ENCODE measurements around the gene ASIC3.
"Not testable (repeated sequence)": the region's sequence is repeated elsewhere in the genome, so short reads cannot be mapped to it uniquely, and the experiment has no call there.

Gene ASIC3

DNA sequence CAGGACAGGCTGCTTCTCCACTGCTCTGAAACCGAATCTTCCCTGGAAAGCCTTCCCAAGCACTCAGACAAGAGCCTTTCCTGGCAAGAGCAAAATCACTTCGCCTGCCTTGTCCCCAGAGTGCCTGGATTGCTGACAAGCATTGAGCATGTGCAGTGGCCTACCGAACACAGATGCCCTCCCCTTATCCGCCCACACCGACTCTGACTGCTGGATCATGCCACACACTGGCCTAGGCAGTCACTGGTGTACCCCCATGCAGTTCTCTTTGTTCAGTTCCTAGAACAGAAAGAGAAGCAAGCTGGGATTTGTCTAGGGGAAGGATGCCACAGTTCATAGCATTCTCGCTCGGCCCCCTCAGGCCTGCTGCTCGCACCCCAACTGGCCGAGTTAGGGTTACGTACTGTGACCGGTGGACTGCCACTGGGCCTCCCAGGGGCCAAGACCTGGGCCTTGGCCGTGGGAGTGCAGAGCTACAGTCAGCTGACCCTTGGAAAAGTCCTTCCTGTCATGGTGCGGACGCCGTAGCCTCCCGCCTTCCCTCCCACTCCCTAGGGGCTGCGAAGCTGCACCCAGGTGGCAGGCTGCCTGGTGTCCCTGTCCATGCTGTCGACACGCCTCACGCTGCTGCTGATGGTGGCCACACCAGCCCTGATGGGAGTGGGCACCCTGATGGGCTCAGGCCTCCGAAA, 13.2 kb upstream of the ASIC3 start:
- H3K9ac ChIP-seq (ENCODE audit: low read depth, low read length) = no peak overlapping the region

DNA sequence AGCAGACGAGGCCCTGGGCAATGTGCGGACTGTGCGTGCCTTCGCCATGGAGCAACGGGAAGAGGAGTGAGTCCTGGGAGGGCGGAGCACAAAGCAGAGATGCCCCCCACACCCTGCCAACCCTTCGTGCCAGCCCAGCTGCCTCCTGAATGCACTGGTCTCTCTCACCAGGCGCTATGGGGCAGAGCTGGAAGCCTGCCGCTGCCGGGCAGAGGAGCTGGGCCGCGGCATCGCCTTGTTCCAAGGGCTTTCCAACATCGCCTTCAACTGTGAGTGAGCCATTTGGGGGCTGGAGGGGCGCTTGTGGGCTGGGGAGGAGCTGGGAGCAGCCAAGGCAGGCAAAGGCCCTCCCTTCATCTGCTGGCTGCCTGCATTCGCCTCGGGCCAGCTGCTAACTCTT, 12.4 kb upstream of the ASIC3 start:
- Histone ChIP-seq H3K4me3 (ENCODE audit: low read length) (no peak overlapping the region), H3K9ac (ENCODE audit: low read depth, low read length) (no peak overlapping the region), H3K4me1 (ENCODE audit: control insufficient read depth, insufficient read depth, low read length) (peaks cover 24% of the 10 kb centered on the region), H3K27me3 (ENCODE audit: control insufficient read depth, insufficient read depth, low read length) (no peaks in the 10 kb centered on the region), H3K9me3 (replicated peaks; ENCODE audit: low read length) (no peaks in the 10 kb centered on the region), H3K4me2 (ENCODE audit: low read length) (no peak overlapping the region), H3K36me3 (ENCODE audit: insufficient read depth, low read length) (peaks cover 43% of the 10 kb centered on the region)

More for the DNA sequence above, 13.2 kb upstream of the ASIC3 start:
- peaks cover 24% of the 10 kb centered on the region for H3K4me1 ChIP-seq (ENCODE audit: control insufficient read depth, insufficient read depth, low read length)
- no peak overlapping the region for H3K4me3 ChIP-seq (ENCODE audit: low read length)
- H3K4me2 ChIP-seq (ENCODE audit: low read length) = no peak overlapping the region
- no peaks in the 10 kb centered on the region for H3K27me3 ChIP-seq (ENCODE audit: control insufficient read depth, insufficient read depth, low read length)
- H3K36me3 ChIP-seq (ENCODE audit: insufficient read depth, low read length) = peaks cover 43% of the 10 kb centered on the region
- no peaks in the 10 kb centered on the region for H3K9me3 ChIP-seq (replicated peaks; ENCODE audit: low read length)

DNA sequence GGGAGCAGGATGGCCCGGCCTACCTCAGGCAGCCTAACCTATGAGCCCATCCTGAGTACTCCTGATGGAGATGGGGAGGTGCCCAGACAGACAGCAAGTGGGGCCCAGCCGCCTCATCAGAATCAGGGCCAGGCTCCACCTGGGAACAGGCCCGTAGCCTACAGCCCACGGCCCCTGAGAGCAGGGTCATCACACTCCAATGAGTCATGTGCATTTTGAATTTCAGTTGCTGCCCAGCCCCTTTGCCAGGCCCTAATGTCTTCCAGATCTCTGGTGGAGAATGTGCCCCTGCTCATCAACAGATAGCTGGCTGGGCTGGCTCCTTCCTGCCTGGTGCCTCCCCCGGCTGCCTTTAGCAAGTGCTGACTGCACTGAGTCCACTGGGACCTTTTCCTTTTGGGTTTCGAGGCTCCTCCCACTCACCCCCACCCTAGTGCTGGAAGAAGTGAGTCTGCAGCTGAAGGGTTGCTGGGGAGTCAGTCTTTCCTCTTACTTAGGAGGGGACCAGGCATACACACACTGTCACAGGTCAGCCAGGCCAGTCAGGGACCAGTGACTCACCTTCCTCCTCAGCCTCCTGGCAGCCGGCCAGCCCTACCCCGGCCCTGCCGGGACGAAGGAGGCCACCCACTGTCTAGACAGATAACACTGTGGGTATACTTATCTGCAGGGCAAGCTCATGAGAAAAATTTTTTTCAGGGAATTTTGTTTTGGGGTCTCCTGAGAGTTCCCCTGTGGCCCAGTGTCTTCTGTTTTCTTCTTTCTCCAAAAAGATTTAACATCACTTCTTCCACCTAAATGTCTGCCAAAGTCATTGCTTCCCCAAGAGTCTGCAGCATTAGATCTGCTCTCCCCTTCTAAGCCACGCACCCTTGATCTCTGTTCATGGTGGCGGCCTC, 9.1 kb upstream of the ASIC3 start:
- H3K36me3 ChIP-seq (ENCODE audit: insufficient read depth, low read length) = peaks cover 44% of the 10 kb centered on the region
- H3K9me3 ChIP-seq (replicated peaks; ENCODE audit: low read length) = no peaks in the 10 kb centered on the region
- H3K4me3 ChIP-seq (ENCODE audit: low read length) = no peak overlapping the region
- H3K9ac ChIP-seq (ENCODE audit: low read depth, low read length) = peak overlapping the region; percentile 58
- H3K4me1 ChIP-seq (ENCODE audit: control insufficient read depth, insufficient read depth, low read length) = peaks cover 24% of the 10 kb centered on the region
- no peaks in the 10 kb centered on the region for H3K27me3 ChIP-seq (ENCODE audit: control insufficient read depth, insufficient read depth, low read length)
- peak overlapping the region; percentile 62 for H3K4me2 ChIP-seq (ENCODE audit: low read length)

DNA sequence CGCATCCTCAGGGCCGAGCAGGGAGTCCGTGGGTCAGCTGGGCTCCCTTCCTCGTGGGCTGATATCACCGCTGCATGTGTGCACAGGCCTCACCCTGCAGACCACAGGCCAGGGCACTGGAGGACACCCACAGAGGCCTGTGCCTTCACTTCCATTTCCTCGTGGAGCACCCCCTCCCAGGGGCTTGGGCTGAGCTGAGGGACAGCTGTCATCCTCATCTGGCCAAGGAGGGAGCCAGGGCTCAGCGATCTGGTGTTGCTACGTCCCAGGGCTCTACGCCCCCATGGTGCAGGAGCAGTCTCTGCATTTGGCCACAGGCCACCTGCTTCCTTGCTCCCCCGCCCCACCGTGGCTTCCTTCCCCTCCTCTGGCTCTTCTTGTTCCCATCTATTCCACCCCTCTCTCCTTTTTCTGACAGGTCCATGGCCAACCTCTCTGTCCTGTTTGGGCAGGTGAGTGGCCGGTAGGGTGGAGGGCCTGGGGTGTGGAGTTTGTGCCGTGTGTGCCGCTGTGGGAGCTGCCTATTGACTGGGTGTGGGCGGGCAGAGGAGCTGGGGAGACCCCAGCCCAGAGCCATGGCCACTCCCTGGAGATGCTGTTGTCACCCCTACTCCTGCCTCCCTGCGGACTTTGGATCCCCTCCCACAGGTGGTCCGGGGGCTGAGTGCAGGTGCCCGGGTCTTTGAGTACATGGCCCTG, 8.3 kb upstream of the ASIC3 start:
- Histone ChIP-seq H3K4me3 (ENCODE audit: low read length) (no peak overlapping the region), H3K9me3 (replicated peaks; ENCODE audit: low read length) (no peaks in the 10 kb centered on the region), H3K9ac (ENCODE audit: low read depth, low read length) (no peak overlapping the region), H3K27me3 (ENCODE audit: control insufficient read depth, insufficient read depth, low read length) (no peaks in the 10 kb centered on the region), H3K4me2 (ENCODE audit: low read length) (peak overlapping the region; percentile 62), H3K36me3 (ENCODE audit: insufficient read depth, low read length) (peaks cover 36% of the 10 kb centered on the region), H3K4me1 (ENCODE audit: control insufficient read depth, insufficient read depth, low read length) (peaks cover 24% of the 10 kb centered on the region)

DNA sequence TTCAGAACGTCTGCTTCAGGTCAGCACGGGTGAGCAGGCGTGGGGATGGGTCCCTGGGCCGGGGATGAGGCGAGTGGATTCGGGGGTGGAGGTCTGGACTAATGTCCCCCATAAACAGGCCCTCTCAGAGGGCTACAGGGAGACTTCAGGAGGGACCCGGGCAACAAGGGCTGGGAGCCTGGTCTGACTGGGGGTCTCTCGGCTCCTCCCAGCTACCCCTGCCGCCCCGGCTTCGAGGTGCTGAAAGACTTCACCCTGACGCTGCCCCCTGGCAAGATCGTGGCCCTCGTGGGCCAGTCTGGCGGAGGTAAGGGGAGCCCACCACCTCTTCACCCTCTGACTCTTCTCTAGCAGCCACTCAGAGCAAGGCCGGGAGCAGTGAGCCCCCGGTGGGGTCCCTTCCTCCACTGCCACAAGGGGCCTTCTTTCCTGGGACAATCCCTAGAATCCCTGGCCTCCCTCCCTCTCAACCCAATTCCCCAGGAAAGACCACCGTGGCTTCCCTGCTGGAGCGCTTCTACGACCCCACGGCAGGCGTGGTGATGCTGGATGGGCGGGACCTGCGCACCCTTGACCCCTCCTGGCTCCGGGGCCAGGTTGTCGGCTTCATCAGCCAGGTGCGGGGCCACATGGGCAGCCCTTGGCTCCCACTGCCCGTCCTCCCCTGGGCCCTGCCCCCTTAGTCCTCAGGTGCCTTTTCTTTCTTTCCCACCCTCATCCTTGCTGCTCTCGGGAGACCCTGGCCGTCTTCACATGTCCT, 7.5 kb upstream of the ASIC3 start:
- H3K9me3 ChIP-seq (replicated peaks; ENCODE audit: low read length) = no peaks in the 10 kb centered on the region
- H3K4me3 ChIP-seq (ENCODE audit: low read length) = no peak overlapping the region
- no peak overlapping the region for H3K9ac ChIP-seq (ENCODE audit: low read depth, low read length)
- H3K4me1 ChIP-seq (ENCODE audit: control insufficient read depth, insufficient read depth, low read length) = peaks cover 24% of the 10 kb centered on the region
- peaks cover 28% of the 10 kb centered on the region for H3K36me3 ChIP-seq (ENCODE audit: insufficient read depth, low read length)
- H3K4me2 ChIP-seq (ENCODE audit: low read length) = no peak overlapping the region
- no peaks in the 10 kb centered on the region for H3K27me3 ChIP-seq (ENCODE audit: control insufficient read depth, insufficient read depth, low read length)

DNA sequence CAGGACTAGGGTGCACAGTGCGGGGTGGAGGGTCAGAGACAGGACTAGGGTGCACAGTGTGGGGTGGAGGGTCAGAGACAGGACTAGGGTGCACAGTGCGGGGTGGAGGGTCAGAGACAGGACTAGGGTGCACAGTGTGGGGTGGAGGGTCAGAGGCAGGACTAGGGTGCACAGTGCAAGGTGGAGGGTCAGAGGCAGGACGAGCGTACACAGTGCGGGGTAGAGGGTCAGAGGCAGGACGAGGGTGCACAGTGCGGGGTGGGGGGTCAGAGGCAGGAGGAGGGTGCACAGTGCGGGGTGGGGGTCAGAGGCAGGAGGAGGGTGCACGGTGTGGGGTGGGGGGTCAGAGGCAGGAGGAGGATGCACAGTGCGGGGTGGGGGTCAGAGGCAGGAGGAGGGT, 4.9 kb upstream of the ASIC3 start:
- H3K4me3 ChIP-seq (ENCODE audit: low read length); H3K9ac ChIP-seq (ENCODE audit: low read depth, low read length); H3K9me3 ChIP-seq (replicated peaks; ENCODE audit: low read length); H3K4me2 ChIP-seq (ENCODE audit: low read length); H3K27me3 ChIP-seq (ENCODE audit: control insufficient read depth, insufficient read depth, low read length): not testable (repeated sequence)
- peaks cover 13% of the 10 kb centered on the region for H3K36me3 ChIP-seq (ENCODE audit: insufficient read depth, low read length)
- peaks cover 27% of the 10 kb centered on the region for H3K4me1 ChIP-seq (ENCODE audit: control insufficient read depth, insufficient read depth, low read length)

DNA sequence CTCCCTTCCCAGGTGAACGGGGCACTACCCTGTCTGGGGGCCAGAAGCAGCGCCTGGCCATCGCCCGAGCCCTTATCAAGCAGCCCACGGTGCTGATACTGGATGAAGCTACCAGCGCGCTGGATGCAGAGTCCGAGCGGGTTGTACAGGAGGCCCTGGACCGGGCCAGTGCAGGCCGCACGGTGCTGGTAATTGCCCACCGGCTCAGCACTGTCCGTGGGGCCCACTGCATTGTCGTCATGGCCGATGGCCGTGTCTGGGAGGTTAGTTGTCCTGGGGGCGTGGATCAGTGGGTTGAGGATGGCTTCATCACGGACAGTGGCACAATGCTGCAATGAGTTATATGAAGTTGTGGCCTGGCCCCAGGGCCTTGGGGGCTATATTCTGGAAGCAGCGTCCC, 4.4 kb upstream of the ASIC3 start:
- H3K36me3 ChIP-seq (ENCODE audit: insufficient read depth, low read length) = peaks cover 13% of the 10 kb centered on the region
- no peaks in the 10 kb centered on the region for H3K27me3 ChIP-seq (ENCODE audit: control insufficient read depth, insufficient read depth, low read length)
- H3K4me3 ChIP-seq (ENCODE audit: low read length) = no peak overlapping the region
- H3K4me2 ChIP-seq (ENCODE audit: low read length) = no peak overlapping the region
- no peak overlapping the region for H3K9ac ChIP-seq (ENCODE audit: low read depth, low read length)
- H3K9me3 ChIP-seq (replicated peaks; ENCODE audit: low read length) = no peaks in the 10 kb centered on the region
- peaks cover 22% of the 10 kb centered on the region for H3K4me1 ChIP-seq (ENCODE audit: control insufficient read depth, insufficient read depth, low read length)

DNA sequence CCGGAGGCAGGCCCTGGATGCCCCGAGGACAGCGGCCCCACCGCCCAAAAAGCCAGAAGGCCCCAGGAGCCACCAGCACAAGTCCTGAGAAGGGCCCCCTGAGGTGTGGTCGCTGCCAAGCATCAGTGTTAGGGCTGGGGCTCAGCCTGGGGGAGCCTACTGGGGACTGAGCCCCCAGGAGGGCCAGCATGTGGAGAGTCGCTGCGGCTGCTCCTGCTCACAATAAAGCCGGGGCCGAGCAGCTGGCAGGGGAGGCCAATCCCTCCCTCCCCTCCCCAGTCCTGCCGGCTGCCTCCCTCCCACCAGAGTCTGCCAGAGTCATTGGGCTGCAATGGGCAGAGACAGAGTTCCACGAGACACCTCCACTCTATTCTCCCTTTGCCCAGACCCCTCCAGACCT, 3.1 kb upstream of the ASIC3 start:
- peaks cover 13% of the 10 kb centered on the region for H3K36me3 ChIP-seq (ENCODE audit: insufficient read depth, low read length)
- no peaks in the 10 kb centered on the region for H3K9me3 ChIP-seq (replicated peaks; ENCODE audit: low read length)
- no peaks in the 10 kb centered on the region for H3K27me3 ChIP-seq (ENCODE audit: control insufficient read depth, insufficient read depth, low read length)
- H3K9ac ChIP-seq (ENCODE audit: low read depth, low read length) = no peak overlapping the region
- peaks cover 10% of the 10 kb centered on the region for H3K4me1 ChIP-seq (ENCODE audit: control insufficient read depth, insufficient read depth, low read length)
- no peak overlapping the region for H3K4me2 ChIP-seq (ENCODE audit: low read length)
- H3K4me3 ChIP-seq (ENCODE audit: low read length) = no peak overlapping the region

DNA sequence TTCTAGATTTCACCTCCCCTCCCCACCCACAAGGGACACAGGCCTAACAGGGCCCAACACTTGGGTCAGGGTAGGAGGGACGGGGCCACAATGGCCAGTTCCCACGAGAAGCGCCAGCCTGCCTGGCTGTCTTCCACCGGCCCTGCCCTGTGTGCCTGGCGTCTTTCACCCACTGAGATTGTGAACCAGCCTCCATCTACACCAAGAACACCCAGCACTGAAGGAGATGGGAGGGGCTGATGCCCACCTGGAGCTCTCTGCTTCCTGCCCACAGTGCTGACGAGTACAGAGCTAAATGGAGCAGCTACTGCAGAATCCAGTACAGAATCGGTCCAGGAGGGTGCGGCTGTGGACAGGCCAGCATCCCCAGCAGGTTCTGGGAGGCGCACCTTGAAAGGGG, 2.4 kb upstream of the ASIC3 start:
- H3K9me3 ChIP-seq (replicated peaks; ENCODE audit: low read length) = no peaks in the 10 kb centered on the region
- H3K36me3 ChIP-seq (ENCODE audit: insufficient read depth, low read length) = peaks cover 13% of the 10 kb centered on the region
- H3K27me3 ChIP-seq (ENCODE audit: control insufficient read depth, insufficient read depth, low read length) = no peaks in the 10 kb centered on the region
- no peak overlapping the region for H3K4me3 ChIP-seq (ENCODE audit: low read length)
- peaks cover 10% of the 10 kb centered on the region for H3K4me1 ChIP-seq (ENCODE audit: control insufficient read depth, insufficient read depth, low read length)
- H3K4me2 ChIP-seq (ENCODE audit: low read length) = no peak overlapping the region
- H3K9ac ChIP-seq (ENCODE audit: low read depth, low read length) = no peak overlapping the region

DNA sequence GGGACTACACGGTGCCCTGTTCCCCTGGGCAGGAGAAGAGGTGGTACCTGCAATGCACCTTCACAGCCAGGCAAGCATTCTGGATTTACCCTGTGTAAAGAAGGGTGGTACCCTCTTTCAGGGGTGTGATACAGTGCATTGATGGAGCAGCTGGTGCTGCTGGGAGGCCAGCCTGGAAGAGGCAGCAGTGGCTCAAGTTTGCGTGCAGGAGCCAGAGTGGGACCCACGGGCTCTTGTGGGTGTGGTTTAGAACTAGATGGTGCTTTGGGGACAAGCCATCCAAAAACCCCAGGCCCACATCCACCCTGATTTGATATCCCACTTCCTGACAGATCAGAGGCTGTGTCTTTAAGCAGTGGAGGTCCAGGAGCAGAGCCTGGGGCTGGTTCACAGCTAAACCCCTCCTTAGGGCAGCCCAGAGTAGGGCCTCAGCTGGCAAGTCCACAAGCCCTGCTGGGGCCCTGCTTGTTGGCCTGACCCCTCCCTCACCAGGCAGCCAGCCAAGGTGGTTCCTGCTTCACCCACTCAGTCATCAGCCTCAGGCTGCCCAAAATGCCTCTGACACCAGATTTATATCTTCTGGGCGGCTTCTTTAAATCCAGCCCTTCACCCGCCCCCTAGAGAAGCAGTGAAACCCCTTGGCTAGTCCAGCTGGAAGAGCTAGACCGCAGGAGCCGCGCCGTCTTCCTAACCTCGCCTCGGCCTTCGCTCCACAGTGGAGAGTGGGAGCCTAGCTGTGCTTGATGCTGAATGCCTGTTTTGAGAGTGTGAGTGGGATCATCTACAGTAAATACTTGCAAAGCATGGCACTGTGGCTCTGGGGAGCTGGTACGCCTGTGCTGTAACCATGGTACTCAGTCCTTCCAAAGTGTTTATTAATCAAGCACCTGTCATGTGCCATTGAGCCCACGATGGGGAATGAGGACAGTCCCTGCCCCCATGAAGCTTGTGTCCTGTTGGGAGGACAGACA, 1.4 kb upstream of the ASIC3 start:
- no peaks in the 10 kb centered on the region for H3K27me3 ChIP-seq (ENCODE audit: control insufficient read depth, insufficient read depth, low read length)
- H3K4me1 ChIP-seq (ENCODE audit: control insufficient read depth, insufficient read depth, low read length) = peaks cover 10% of the 10 kb centered on the region
- H3K9ac ChIP-seq (ENCODE audit: low read depth, low read length) = no peak overlapping the region
- H3K36me3 ChIP-seq (ENCODE audit: insufficient read depth, low read length) = peaks cover 8% of the 10 kb centered on the region
- H3K4me3 ChIP-seq (ENCODE audit: low read length) = no peak overlapping the region
- H3K9me3 ChIP-seq (replicated peaks; ENCODE audit: low read length) = no peaks in the 10 kb centered on the region
- peak overlapping the region; percentile 12 for H3K4me2 ChIP-seq (ENCODE audit: low read length)

All from skeletal muscle satellite cell (primary cell).